Epithelial cell of alveolus of lung (primary cell): ENCODE results near the gene VEGFB. TPM values are rescaled to one million over a fixed set of nuclear protein-coding genes. Genes with fewer than 3 reads are reported as not detected.

Source experiments
- total RNA-seq: library from RNA; depleted of rRNA; stranded (reverse); fragments of >200 nt; gene quantifications from 2 replicates; pipeline ENCODE4 v1.2.1, GENCODE V29; 2015

VEGFB gene, protein sequence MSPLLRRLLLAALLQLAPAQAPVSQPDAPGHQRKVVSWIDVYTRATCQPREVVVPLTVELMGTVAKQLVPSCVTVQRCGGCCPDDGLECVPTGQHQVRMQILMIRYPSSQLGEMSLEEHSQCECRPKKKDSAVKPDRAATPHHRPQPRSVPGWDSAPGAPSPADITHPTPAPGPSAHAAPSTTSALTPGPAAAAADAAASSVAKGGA
- 48.2 and 62.8 TPM in 2 replicates for total RNA-seq

DNA sequence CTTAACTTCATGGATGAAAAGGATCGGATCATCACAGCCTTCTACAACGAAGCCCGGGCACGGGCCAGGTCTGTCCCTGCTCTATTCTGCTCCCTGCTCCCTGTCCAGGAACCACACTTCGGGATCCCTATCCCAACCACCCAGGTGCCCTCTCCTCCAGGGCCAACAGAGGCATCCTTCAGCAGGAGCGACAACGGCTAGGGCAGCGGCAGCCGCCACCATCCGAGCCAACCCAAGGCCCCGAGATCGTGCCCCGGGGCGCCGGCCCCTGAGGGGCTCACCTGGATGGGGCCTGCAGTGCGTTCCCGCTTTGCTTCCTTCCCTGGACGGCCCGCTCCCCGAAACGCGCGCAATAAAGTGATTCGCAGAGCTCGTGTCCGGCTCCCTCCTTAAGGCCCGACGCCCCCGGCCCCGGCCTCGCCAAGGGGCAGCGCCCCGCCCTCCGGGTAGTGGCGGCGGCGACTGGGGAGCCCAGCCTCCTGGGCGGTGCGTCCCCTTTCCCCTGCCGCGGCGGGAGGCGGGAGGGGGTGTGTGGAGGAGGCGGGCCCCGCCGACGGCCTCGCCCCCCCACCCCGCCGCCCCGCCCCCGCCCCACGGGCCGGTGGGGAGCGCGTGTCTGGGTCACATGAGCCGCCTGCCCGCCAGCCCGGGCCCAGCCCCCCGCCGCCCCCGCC lies at the start of gene VEGFB:
Gene VEGFB (plus strand): TSS at position 672 of the 674 bp plus-strand sequence. CDS start 250 bp downstream, outside the sequence.

DNA sequence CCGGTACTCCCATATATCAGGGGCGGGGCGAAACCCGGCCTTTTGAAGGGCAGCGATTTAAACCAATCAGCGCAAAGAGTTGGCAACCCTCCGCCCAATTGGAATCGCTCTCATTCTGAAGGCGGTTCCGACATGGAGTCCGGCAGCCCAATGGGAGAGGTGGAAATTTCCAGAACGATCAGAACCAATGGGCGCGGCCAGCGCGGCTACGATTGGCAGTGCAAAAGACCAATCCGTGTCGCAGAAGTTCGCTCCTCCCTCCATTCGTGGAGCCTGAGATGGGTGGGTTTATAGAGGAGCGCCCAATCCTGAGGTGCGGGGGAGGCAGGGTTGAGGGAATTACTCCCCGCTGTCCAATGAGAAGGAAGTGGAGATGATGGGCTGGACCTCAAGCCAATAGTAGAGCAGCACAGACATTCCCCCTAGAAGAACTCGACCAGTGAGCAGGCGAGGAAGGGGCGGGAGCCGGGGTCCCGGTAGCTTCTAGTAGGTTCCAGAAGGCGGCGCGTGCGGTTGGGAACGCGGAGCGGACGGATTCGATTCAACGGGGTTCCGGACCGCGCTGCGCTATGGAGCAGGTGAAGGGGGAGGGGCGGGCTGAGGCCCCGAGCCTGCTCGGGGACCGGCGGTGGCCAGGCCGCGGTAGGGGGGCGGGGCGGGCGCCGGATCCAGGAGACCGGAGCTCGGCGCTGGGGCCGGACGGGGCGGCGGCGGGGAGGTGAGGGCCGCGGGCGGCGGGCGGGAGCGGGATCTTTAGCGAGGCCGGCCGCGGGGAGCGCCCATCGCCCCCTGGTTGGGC lies 48.5 kb upstream of the VEGFB start, which contains the start of gene STIP1:
Gene STIP1 (plus strand): TSS at position 479 of the 799 bp plus-strand sequence. CDS start 91 bp downstream, at position 570.

DNA sequence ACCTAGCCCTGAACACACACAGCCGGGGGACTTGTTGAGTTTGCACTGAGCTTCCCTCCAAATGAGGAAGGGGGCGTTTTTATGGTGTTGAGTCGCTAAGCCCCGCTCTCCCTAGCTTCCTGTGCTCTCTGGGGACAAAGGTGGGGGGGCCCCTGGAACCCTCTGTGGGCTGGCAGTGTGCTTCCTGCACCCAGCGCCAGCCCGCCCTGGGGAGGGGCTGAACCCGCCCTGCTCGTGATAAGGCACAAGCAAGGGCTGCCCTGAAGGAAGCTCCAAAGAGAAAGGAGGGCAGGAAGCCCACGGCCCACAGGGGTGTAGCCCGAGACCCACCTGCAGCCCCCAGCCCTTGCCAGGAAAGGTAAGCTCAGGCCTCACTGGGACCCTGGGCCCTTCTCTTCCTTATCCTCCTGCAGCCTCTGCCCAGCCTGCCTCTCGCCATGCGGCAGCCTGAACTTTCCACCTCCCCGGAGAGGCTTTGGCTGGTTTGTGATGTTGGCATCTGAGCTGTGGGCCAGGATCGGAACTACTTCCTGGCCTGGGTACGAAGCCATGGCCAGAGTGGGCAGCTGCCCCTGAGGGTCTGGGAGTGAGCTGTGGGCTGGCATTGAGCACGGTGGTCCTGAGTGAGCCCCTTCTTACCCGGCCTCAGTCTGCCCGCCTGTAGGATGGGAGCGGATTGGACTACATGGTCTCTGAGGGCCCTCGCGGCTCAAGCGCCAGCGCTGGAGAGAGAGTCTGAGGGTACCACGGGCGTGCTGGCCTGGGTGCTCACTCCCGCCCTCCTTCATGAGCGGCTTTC lies 27.7 kb upstream of the VEGFB start, which contains the start of gene FERMT3:
Gene FERMT3 (plus strand): TSS at position 265 of the 799 bp plus-strand sequence. CDS start 644 bp downstream, outside the sequence.

DNA sequence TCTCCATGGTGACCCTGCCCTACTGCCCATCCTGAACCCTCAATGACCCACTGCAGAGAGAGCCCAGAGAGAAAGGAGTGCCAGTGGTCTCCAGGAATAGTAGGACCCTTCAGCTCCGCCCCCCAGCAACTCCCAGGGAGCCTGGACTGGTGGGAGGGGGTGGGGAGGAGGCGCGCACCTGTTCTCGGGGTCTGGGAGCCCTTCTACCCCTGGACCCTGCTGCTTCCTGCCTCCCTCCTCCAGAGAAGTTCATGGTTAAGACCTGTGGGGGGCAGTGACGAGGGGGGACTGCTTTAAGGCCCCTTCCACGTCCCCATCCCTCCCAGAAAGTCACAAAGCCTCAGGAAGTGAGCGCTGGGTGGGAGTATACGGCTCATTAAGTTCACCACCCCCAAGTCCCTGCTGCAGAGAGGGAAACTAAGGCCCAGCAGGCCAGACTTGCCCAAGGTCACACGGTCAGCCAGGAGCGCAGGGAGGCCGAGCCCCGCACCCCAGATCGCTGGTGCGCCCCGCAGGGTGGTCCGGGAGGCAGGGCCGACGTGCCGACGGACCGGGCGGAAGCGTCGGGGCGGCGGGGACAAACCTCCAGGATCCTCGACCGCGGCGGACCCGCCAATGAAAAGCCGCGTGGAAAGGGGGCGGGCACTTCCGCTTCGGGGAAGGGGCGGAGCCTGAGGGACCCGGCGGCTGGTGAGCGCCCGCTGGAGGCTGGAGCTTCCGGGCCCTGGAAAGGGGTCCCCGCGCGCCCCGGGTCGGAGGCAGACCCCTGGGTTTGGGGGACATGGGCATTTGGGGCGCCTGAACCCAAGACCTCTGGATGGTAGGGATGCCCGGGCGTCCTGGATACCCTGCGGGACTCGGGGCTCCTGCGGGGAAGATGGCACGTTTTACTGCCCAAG lies 8.5 kb upstream of the VEGFB start, which contains the start of the genes NUDT22 and TRPT1:
Gene NUDT22 (plus strand): TSS at position 667 of the 899 bp plus-strand sequence. CDS start 379 bp downstream, outside the sequence.
Gene TRPT1 (minus strand): TSS at position 579 of the 899 bp plus-strand sequence. CDS start 326 bp downstream, at position 253.

DNA sequence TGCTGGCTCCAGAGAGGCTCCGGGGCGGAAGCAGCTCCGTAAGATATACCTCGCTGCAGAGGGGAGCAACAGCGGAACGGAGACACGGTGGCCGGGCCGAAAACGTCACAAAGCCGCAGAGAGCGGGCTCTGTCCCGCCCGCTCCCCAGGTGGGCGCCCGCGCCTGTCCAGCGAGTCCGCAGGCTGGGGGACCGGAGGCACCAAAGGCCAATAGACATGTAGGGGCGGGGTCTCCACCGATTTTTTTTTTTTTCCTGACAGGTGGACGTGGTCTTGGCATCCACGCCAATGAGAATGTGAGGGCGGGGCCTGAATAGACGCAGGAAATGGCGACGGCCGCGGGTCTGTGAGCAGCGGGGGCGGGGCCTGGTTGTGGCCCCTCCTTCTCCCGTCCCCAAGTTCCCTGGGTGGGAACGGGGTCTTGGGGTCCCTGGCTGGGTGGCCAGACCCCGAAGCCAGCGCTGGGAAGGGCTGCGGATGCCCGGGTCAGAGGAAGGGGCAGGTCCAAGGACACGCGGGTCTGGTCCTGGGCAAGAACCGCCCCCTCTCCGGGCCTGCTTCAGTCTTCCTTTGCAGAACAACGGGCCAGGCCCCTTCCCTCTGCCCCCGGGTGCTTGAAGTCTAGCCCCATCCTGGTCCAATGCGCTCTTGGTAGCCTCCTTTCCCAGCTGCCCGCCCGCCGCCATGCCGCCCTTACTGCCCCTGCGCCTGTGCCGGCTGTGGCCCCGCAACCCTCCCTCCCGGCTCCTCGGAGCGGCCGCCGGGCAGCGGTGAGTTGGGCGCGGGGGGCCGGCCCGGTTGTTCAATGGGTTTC lies 4.0 kb upstream of the VEGFB start, which contains the start of gene DNAJC4:
Gene DNAJC4 (plus strand): TSS at position 378 of the 814 bp plus-strand sequence. CDS start 307 bp downstream, at position 685.

DNA sequence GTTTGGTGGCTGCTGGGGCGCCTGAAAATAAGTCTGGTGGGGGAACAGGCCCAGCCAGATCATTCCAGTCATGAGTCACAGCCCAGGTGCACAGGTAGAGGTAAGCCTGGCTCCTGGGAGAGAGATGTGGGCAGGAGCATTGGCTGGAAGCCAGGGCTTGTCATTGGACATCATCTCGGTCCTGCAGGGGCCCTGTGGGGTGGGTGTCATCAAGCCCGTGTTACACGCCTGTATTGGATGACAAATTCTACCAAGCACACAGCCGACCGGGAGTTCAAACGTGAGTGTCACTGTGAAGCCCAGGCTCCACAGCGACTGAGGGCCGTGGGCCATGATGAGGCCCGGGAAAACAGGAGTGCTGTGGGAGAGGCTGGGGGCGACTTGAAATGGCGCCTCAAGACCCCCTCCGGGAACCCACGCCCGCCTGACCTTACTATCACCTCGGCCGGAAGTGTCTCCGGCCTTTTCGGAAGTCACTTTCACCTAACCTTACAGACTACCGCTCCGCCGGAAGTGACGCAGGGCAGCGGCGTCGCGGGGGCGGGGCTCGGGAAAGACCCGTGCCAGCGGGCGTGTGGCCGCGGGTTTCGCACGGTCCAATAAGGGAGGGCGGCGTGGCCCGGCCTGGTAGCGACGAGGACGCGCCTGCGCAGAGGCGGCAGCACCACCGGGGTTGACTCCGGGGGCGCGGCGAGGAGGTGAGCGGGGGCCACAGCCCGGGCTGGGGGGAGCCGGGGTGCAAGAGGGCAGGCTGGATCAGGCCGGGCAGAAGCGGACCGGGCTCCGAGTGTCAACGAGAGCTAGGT lies 6.3 kb downstream of the VEGFB start, which contains the start of gene FKBP2:
Gene FKBP2 (plus strand): TSS at position 661 of the 806 bp plus-strand sequence. CDS start 1,293 bp downstream, outside the sequence.

DNA sequence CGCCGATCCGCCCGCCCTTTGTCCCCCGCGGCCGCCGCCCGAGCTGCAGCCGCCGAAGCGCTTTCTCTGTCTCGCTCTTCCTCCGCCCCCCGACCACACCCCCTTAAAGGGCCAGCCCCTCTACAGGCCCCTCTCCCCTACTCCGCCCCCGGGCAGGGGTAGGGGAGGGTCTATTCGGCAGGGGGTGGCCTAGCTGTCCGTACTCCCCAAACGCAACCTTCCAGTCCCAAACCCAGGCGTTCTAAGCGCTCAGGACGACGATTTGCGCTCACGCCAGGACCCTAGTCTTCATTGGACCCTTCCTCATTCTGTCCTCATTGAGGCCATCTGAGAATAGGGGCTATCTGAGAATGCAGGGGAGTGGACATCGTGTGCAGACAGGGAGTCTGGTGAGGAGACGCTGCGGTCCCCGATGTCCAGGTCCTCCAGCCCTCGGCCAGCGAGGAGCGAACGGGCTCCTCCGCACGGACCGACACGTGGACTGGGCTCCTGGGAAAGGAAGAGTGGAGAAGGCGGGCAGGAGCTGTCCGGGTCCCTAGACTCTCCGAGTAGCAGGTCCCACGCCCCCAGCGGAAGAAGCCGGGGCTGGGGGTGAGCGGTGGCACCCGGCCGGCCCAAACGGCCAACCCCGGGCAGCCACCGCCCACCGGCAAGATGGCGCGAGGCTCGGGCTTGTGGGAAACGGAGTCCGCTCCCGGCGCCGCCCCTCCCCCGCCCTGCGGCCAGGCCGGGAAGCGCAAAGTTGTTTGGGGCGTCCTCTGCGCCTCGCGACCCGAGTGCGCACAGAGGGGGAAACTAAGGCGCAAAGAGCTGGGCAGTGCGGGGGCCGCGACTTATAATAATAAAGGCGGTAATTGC lies 12.7 kb downstream of the VEGFB start, which contains the start of gene PPP1R14B:
Gene PPP1R14B (minus strand): TSS at position 73 of the 858 bp plus-strand sequence. CDS start 270 bp downstream, outside the sequence.

DNA sequence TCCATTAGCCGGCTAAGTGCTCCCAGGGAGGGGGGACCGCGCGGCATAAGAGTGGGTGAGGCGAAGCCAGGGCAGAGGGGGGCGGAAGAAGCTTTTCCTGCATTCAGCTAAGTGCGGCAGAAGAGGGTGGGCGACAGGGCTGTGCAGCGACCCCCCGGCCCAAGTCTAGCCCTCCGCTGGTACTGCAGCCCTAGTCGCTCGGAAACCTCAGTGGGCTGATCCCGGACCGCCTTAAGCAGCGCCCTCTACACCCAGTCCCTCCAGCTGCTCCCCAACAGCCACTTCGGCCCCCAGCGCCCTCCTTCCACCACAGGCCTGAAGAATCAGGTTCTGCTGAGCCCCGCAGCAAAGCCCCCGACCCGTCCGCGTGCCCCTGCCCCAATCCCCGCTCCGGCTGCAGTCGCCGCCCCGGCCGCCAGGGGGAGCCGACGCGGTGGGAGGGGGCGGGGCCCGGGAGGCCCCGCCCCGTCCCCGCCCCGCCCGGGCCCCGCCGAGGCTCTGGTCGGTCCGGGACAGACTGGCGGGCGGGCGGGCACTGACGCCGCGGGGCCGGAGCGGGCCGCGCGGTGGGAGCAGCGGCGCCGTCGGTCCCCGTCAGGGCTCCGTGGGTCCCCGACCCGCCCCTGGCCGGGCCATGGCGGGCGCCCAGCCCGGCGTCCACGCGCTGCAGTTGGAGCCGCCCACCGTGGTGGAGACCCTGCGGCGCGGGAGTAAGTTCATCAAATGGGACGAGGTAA lies 16.8 kb downstream of the VEGFB start, which contains the start of gene PLCB3:
Gene PLCB3 (plus strand): TSS at position 515 of the 737 bp plus-strand sequence. CDS start 120 bp downstream, at position 635.

DNA sequence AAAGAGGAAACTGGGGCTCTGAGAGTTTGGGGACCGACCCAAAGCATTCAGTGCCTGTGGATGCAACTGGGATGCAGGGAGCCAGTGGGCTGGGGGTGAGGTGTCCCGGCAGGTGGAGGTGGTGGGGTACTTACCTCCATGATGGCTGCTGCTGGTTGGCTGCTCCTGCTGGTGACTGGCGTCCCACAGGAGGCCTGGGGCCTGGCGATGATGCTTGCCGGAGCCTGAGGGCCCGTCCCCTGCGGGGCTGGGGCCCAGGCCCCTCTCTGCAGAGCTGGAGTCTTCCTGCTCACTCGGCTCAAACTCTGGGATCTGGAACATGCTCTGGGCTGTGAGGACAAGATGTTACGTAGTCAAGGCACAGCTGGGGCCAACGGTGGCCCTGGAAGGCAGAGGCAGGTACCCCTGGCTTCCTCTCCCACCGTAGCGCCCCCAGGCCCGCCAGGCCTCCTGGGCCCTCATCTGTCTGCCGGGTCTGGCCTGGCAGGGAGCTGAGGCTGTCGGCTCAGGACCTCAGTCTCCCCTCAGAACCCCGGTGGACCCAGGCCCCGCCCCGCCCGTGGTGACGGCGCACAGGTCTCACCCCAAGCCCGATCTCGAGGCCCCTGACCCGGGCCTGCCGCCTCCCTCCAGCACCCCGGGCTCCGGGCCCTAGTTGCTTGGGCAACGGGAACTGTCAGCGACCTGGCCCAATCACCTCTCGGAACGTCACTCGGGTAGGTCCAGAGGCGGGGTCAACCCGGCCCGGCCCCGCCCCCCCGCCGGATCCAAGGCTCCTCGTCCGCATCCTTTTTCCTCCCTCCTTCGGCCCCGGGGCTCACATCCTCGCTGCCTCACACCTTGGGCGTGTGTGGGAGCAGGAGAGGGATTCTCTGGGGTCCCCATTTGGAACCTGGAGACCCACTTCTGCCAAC lies 49.9 kb downstream of the VEGFB start, which contains the start of gene BAD:
Gene BAD (minus strand): TSS at position 618 of the 914 bp plus-strand sequence. CDS start 297 bp downstream, at position 321.

DNA sequence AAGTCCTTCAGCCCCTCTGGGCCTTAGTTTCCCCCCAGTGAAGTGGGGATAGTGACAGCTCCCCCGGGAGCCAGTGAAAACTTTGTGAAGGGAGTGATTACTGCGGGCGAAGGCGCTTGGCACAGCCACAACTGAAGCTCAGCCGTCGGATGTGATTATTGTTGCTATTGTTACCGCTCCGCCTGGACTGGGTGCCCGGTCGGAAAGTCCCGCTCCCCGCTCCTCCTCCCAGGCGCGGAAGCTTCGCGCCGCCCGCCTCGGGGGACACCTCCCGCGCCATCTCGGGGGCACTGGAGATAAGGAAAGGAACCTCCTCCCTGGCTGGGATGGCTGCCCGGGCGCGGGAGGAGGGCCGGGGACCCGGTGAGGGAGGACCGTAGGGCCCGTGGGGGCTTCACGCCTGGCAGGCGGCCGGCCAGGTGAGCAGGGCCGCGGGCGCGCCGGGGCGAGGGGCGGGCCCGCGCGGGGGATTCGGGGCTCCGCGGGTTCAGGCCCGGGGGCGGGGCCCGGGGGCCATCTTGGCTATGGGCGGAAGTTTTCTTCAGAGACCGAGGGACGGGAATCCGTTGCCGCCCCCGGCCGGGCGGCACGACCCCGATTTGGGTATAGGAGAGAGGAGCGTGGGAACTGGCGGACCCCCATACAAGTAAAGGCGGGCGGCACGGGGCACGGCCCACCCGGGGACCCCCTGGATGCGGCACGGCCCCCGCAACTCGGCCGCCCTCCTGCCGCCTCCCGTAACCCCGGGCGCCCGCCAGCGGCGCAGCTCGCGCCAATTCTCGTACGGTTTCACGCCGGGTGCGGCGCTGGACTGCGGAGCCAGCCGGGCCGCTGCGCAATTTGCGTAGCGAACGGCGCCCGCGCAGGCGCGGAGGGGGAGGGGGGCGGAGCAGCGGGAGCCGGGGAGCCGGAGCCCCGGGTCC lies 50.8 kb downstream of the VEGFB start, which contains the start of gene GPR137:
Gene GPR137 (plus strand): TSS at position 887 of the 923 bp plus-strand sequence. CDS start 677 bp downstream, outside the sequence.

